ACC112 (cell line): ENCODE measurements around the gene SEMA4D.

Experiments used
- H2AFZ ChIP-seq: fragments of 200-600 bp; sonication (generic); one replicate; pipeline ENCODE4 v1.6.0; 2017; ENCODE audit warnings: antibody characterized with exemption, low read length; ENCODE audit not compliant: unreplicated experiment
- H3K27ac ChIP-seq: fragments of 200-600 bp; sonication (generic); 2 replicates; pipeline ENCODE4 v1.5.1; 2014; ENCODE audit warnings: low read depth, mild to moderate bottlenecking, antibody characterized with exemption, low read length, moderate library complexity
- H3K27me3 ChIP-seq: fragments of 200-600 bp; sonication (generic); 2 replicates; pipeline ENCODE4 v1.6.1; 2014; ENCODE audit warnings: mild to moderate bottlenecking, antibody characterized with exemption, low read length, moderate library complexity, mixed read lengths; ENCODE audit not compliant: insufficient read depth
- H3K36me3 ChIP-seq: fragments of 200-600 bp; sonication (generic); 2 replicates; pipeline ENCODE4 v1.6.1; 2016; ENCODE audit warnings: mild to moderate bottlenecking, antibody characterized with exemption, low read length, moderate library complexity, mixed read lengths; ENCODE audit not compliant: insufficient read depth
- H3K4me1 ChIP-seq: fragments of 200-600 bp; sonication (generic); one replicate; pipeline ENCODE4 v1.6.1; 2016; ENCODE audit warnings: low read length, mixed read lengths; ENCODE audit not compliant: insufficient read depth, unreplicated experiment, control insufficient read depth
- H3K4me3 ChIP-seq: fragments of 200-600 bp; sonication (generic); 2 replicates; pipeline ENCODE4 v1.5.1; 2014; ENCODE audit warnings: mild to moderate bottlenecking, low read depth, low read length
- H3K79me2 ChIP-seq: fragments of 200-600 bp; sonication (generic); one replicate; pipeline ENCODE4 v1.6.0; 2016; ENCODE audit warnings: low read length; ENCODE audit not compliant: control insufficient read depth, unreplicated experiment, insufficient read depth

SEMA4D gene

GRCh38 chr9:89419978-89420394, 77.9 kb downstream of the SEMA4D start:
- no peaks in the 10 kb centered on the region for H3K79me2 ChIP-seq
- H3K4me1 ChIP-seq: no peaks in the 10 kb centered on the region
- no peak overlapping the region for H3K27ac ChIP-seq

GRCh38 chr9:89418882-89419640, 78.9 kb downstream of the SEMA4D start:
- Histone ChIP-seq H3K36me3 (no peaks in the 10 kb centered on the region), H2AFZ (no peak overlapping the region), H3K27ac (no peak overlapping the region), H3K4me1 (no peaks in the 10 kb centered on the region), H3K27me3 (peaks cover 30% of the 10 kb centered on the region), H3K79me2 (no peaks in the 10 kb centered on the region), H3K4me3 (no peak overlapping the region)

More at GRCh38 chr9:89419978-89420394, 77.9 kb downstream of the SEMA4D start:
- no peak overlapping the region for H3K4me3 ChIP-seq
- peaks cover 30% of the 10 kb centered on the region for H3K27me3 ChIP-seq
- H2AFZ ChIP-seq: no peak overlapping the region
- no peaks in the 10 kb centered on the region for H3K36me3 ChIP-seq

GRCh38 chr9:89418474-89418845, 79.5 kb downstream of the SEMA4D start:
- H3K27ac ChIP-seq: no peak overlapping the region
- H2AFZ ChIP-seq: no peak overlapping the region

GRCh38 chr9:89417832-89418473, 80.0 kb downstream of the SEMA4D start:
- no peak overlapping the region for H2AFZ ChIP-seq
- no peaks in the 10 kb centered on the region for H3K79me2 ChIP-seq
- H3K36me3 ChIP-seq: no peaks in the 10 kb centered on the region
- H3K4me3 ChIP-seq: no peak overlapping the region
- no peak overlapping the region for H3K27ac ChIP-seq
- no peaks in the 10 kb centered on the region for H3K4me1 ChIP-seq
- H3K27me3 ChIP-seq: peaks cover 30% of the 10 kb centered on the region

More at GRCh38 chr9:89418474-89418845, 79.5 kb downstream of the SEMA4D start:
- Histone ChIP-seq H3K79me2 (no peaks in the 10 kb centered on the region), H3K27me3 (peaks cover 30% of the 10 kb centered on the region), H3K36me3 (no peaks in the 10 kb centered on the region), H3K4me3 (no peak overlapping the region), H3K4me1 (no peaks in the 10 kb centered on the region)

- H3K4me3 ChIP-seq: no peak overlapping the region
- H2AFZ ChIP-seq: no peak overlapping the region
- peaks cover 36% of the 10 kb centered on the region for H3K27me3 ChIP-seq
- no peak overlapping the region for H3K27ac ChIP-seq
- H3K4me1 ChIP-seq: no peaks in the 10 kb centered on the region
- no peaks in the 10 kb centered on the region for H3K36me3 ChIP-seq
- H3K79me2 ChIP-seq: no peaks in the 10 kb centered on the region
These were observed 83.1 kb downstream of the SEMA4D start for GRCh38 chr9:89414670-89415324.

GRCh38 chr9:89413963-89414638, 83.8 kb downstream of the SEMA4D start:
- no peak overlapping the region for H3K4me3 ChIP-seq
- no peak overlapping the region for H3K27ac ChIP-seq
- H3K36me3 ChIP-seq: no peaks in the 10 kb centered on the region
- H3K27me3 ChIP-seq: peaks cover 40% of the 10 kb centered on the region
- H3K4me1 ChIP-seq: no peaks in the 10 kb centered on the region
- H2AFZ ChIP-seq: no peak overlapping the region
- H3K79me2 ChIP-seq: no peaks in the 10 kb centered on the region

GRCh38 chr9:89412951-89413350, 85.0 kb downstream of the SEMA4D start:
- Histone ChIP-seq H3K27ac (no peak overlapping the region), H3K79me2 (no peaks in the 10 kb centered on the region), H3K36me3 (no peaks in the 10 kb centered on the region), H3K27me3 (peaks cover 38% of the 10 kb centered on the region), H2AFZ (no peak overlapping the region), H3K4me3 (no peak overlapping the region), H3K4me1 (no peaks in the 10 kb centered on the region)

- no peak overlapping the region for H3K27ac ChIP-seq
- no peaks in the 10 kb centered on the region for H3K79me2 ChIP-seq
- H3K4me1 ChIP-seq: no peaks in the 10 kb centered on the region
- H2AFZ ChIP-seq: no peak overlapping the region
- no peak overlapping the region for H3K4me3 ChIP-seq
- no peaks in the 10 kb centered on the region for H3K36me3 ChIP-seq
- peaks cover 37% of the 10 kb centered on the region for H3K27me3 ChIP-seq
These were observed 85.4 kb downstream of the SEMA4D start for GRCh38 chr9:89412541-89412940.

GRCh38 chr9:89411759-89412158, 86.2 kb downstream of the SEMA4D start:
- Histone ChIP-seq H3K36me3 (no peaks in the 10 kb centered on the region), H3K4me1 (no peaks in the 10 kb centered on the region), H3K27ac (no peak overlapping the region)

GRCh38 chr9:89410641-89411350, 87.1 kb downstream of the SEMA4D start:
- peaks cover 28% of the 10 kb centered on the region; the same call in 1 of the 2 replicates for H3K27me3 ChIP-seq

More at GRCh38 chr9:89411759-89412158, 86.2 kb downstream of the SEMA4D start:
- no peaks in the 10 kb centered on the region for H3K79me2 ChIP-seq
- H3K27me3 ChIP-seq: peaks cover 37% of the 10 kb centered on the region
- H2AFZ ChIP-seq: no peak overlapping the region
- no peak overlapping the region for H3K4me3 ChIP-seq

More at GRCh38 chr9:89410641-89411350, 87.1 kb downstream of the SEMA4D start:
- Histone ChIP-seq H2AFZ (no peak overlapping the region), H3K79me2 (no peaks in the 10 kb centered on the region), H3K4me3 (no peak overlapping the region), H3K4me1 (no peaks in the 10 kb centered on the region), H3K36me3 (no peaks in the 10 kb centered on the region), H3K27ac (no peak overlapping the region)
